GM12865 (cell line): ENCODE results near the gene OR10H1.
"Not testable (repeated sequence)": the region's sequence is repeated elsewhere in the genome, so short reads cannot be mapped to it uniquely, and the experiment has no call there.

Source experiments
- DNase-seq: peaks from one replicate; pipeline ENCODE4 v3.0.0; 2010; ENCODE audit warnings: low read depth
- H3K4me3 ChIP-seq: 2 replicates; pipeline ENCODE4 v1.5.1; 2011; ENCODE audit warnings: mild to moderate bottlenecking, low read depth, low read length, control low read depth
- CTCF ChIP-seq: IDR thresholded peaks from 2 replicates; pipeline ENCODE4 v1.5.1; 2011; ENCODE audit warnings: low read length, control low read depth, low read depth, inconsistent platforms; ENCODE audit not compliant: insufficient read depth; ENCODE audit errors: missing control alignments

OR10H1 gene

GRCh38 chr19:15779756-15780476 is 35.5 kb downstream of the OR10H1 start:
- no peak for TF ChIP-seq CTCF
- DNase-seq, result no peak
- no peak overlapping the region for H3K4me3 ChIP-seq

DNA sequence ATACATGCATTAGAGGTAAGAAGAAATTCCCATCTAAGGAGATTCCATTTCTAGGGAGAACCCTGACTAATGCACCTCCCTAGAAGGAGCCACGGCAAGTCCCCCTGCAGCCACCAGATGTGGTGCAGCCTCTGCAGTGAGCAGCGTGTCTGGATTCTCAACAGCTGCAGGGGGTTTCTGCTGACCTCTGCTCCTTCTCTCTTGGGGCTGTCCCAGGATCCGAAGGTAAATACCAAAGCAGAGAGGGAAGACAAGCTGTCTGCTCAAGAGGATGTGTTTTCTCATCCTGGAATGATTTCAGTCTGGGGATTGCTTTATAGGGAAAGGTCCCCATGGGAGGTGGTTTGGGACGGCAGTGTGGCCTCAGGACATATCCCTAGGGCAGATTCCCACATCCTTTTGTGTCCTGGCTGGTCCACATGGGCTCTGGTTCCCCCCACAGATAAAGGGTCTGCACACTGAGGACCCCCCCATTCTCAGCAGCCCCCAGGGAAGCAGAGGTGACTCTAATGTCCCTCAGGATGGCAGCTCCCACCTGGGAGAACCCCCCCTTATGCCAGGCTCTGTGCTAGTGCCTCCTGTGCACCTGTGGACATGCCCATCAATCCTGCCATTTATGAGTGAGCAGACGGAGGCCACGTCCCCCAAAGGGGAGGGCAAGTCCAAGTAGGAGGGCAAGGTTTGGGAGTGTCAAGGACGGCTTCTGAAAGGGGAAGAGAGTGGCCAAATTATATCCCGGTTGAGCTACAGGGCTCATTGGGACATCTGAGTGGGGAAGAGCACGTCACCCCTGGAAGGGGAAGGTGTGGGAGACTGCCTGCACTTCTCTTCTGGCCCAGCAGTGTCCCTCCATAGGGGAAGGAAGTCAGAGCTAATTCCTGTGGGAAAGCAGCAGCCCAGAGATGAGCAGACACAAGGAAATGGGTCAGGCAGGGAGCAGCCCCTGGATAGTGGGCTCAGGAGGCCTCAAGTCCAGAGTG is 38.2 kb downstream of the OR10H1 start:
- no peak overlapping the region for H3K4me3 ChIP-seq
- DNase-seq, result no peak

DNA sequence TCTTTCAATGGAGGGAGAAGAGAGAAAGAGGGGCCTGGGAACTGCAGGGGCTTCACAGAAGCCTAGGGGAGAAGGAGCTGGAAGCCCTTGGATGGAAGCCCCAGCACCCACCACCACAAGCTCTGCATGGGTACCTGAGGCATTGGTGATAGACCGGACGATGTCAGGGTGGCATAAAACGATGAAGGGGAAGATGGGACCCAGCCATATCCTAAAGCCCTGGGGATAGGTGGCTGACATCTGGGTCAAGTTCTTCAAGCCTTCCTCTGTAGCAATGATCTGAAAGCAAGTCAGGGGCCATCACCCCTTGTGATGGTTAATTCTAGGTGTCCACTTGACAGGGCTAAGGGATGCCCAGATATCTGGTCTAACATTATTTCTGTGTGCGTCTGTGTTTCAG is 39.2 kb downstream of the OR10H1 start:
- no peak for DNase-seq
- H3K4me3 ChIP-seq, result no peak overlapping the region
- TF ChIP-seq CTCF, result no peak

More for the DNA sequence above, 38.2 kb downstream of the OR10H1 start:
- TF ChIP-seq CTCF, result no peak

DNA sequence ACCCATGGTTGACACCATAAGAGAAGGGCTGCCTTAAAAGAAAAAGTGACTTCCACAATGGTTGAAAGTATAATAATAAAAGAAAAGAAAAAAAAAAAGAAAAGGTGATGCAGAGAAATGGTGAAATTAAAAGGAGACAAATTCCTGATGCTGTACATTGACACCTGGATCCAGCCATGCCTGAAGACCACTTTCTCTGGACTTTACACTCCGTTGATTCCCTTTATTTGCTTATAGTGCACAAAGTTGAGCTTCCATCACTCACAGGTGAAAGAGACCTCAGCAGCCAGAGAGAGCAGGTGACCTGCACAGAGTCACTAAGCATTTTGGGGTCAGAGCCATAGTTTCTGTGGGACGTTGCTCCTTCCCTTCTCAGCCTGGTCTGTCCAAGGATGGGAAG is 40.2 kb downstream of the OR10H1 start:
- DNase-seq, result no peak
- no peak overlapping the region for H3K4me3 ChIP-seq
- TF ChIP-seq CTCF, result no peak

DNA sequence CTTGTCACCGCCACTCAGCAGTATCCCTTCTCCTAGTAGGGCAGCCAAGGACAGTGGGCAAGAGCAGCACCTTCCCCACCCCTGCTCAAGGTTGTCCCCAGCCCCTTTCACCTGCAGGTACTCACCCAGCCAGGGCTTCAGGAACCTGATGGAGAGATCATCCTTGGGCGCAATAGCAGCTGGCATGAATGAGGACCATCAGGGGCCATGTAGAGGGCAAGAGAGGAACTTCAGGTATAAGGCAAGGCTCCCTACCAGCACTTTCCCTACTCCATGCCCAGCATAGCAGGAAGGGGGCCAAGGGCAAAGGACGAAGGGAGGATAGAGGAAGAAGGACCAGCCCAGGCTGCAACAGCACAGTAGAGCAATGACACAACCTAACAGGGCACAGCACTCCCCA is 41.3 kb downstream of the OR10H1 start:
- not testable (repeated sequence) for DNase-seq, H3K4me3 ChIP-seq

- no peak overlapping the region for H3K4me3 ChIP-seq
- TF ChIP-seq CTCF, result no peak
- no peak for DNase-seq
These were observed 45.9 kb downstream of the OR10H1 start for GRCh38 chr19:15769586-15769985.

DNA sequence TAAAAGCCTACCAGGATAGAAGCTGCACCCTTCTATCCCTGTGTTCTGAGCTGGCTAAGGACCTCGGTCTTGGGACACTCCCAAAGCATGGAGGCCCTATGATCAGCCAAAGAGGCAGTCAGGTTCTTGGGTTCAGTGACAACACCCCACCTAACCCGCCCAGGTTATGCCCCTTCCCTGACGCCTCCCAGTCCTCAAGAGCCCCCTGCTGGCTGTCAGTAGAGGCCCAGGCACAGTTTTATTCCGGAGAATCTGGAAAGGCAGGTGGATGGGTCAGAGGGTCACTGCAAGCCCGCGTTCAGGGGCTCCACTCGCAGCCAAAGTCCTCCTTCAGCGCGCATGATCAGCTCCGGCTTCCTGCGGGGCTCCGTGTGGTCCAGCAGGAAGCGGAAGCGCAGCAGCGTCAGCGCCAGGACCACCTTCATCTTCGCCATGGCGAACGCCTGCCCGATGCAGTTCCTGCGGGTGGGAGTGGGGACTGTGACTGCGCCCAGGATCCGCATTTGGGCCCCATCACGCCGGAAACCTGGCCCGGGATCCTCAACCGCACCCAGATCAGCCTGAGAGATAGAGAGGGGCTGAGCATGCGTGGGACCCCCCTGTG is 55.4 kb downstream of the OR10H1 start:
- no peak overlapping the region for H3K4me3 ChIP-seq
- DNase-seq, result peak; percentile 7
- peak; percentile 32 for TF ChIP-seq CTCF
